HG03354 (cell line): ENCODE data around the gene LHX1.
A peak's percentile ranks its signal among the peaks of the same experiment; 100 is the strongest.

Source experiments
- ATAC-seq: cut with Tn5 transposase; IDR thresholded peaks from one replicate; pipeline ENCODE4 v1.9.1; 2021; ENCODE audit warnings: mild to moderate bottlenecking; ENCODE audit not compliant: unreplicated experiment, poor library complexity, severe bottlenecking

LHX1 gene

DNA sequence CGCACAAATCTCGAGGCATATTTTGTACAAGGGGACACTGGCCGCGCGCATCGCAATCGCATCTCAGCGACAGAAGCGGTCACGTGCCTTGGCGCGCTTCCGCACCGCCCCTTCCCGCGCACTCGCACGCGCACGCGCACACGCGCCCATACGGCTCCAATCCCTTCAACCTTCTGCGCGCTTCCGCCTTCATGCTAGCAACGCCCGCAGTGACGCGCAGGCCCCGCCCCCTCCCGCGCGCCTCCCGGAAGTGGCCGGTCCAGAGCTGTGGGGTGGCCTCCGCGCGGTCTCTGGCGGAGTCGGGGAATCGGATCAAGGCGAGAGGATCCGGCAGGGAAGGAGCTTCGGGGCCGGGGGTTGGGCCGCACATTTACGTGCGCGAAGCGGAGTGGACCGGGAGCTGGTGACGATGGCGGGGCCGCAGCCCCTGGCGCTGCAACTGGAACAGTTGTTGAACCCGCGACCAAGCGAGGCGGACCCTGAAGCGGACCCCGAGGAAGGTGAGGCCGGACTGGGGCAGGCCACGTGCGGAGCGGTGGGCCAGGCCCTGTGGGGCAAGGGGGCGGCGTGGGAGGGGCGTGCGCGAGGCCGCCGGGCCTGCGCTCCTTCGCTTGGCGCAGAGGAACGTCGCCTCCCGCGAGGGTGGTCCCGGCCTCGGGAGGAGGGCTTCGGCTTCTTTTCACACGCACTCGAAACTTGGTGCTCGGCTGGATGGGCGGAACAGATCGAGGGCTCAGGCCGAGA is 11.6 kb downstream of the LHX1 start, which contains the start of gene AATF:
Gene AATF, plus strand, starts transcription at position 238 of the 744 bp plus-strand sequence. Its CDS starts 172 bp downstream, at position 410.
- peak; percentile 94 for ATAC-seq

DNA sequence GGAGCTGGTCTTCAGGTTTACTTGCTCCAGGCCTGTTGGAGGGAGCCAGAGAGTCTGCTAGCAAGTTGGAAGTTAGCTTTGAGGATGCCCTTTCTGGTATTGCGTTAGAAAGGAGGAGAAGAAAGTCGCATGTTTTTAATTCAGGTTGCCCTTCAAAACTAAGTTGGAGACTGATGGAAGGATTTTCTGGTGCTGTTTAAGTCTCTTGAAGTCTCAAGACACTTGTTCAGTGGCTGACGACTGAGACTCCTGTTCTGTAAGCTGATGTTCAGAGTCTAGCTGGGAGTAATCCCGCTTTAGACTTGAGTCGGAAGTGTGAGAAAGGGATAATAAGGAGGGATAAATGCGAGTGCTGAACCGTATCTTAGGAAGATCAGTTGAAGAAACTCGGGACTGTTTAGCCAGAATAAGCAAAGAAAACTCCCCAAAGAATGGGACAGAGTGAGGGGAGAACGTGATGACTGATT is 12.2 kb downstream of the LHX1 start:
- no peak for ATAC-seq

DNA sequence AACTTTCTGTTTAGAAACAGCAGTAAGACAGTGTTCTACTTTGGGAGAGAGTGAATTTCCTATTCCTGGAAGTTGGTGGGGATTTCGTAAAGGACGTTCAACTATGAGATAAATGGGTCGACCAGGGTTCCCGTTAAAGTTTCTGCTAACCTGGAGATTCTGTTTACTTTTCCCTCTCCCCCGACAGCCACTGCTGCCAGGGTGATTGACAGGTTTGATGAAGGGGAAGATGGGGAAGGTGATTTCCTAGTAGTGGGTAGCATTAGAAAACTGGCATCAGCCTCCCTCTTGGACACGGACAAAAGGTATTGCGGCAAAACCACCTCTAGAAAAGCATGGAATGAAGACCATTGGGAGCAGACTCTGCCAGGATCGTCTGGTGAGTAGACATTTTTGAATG is 12.8 kb downstream of the LHX1 start:
- no peak for ATAC-seq

GRCh38 chr17:36951084-36951789 is 14.0 kb downstream of the LHX1 start:
- no peak for ATAC-seq

- no peak for ATAC-seq
Observed at GRCh38 chr17:36971508-36971907, 34.2 kb downstream of the LHX1 start.

GRCh38 chr17:36972186-36972700 is 35.0 kb downstream of the LHX1 start:
- no peak for ATAC-seq

DNA sequence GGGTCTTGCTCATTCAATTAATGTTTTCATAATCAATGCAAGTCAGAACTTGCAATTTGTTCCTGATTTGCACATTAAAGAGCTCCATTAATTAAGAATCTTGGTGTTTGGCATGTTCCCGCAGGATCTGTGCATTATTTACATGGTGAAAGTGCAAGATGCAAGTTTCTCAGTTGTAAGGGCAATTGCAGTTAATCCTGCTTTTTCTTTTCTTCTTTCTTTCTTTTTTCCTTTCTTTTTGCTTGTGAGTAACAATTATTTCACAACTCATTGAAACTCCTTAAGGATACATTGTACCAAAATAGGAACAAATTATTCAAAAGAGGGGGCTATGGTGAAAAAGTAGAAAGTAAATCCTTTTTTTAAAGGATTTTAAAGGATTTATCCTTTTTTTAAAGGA is 35.6 kb downstream of the LHX1 start:
- no peak for ATAC-seq

GRCh38 chr17:36975922-36976515 is 38.7 kb downstream of the LHX1 start:
- no peak for ATAC-seq

- no peak for ATAC-seq
Observed at GRCh38 chr17:36977066-36977465, 39.8 kb downstream of the LHX1 start.

DNA sequence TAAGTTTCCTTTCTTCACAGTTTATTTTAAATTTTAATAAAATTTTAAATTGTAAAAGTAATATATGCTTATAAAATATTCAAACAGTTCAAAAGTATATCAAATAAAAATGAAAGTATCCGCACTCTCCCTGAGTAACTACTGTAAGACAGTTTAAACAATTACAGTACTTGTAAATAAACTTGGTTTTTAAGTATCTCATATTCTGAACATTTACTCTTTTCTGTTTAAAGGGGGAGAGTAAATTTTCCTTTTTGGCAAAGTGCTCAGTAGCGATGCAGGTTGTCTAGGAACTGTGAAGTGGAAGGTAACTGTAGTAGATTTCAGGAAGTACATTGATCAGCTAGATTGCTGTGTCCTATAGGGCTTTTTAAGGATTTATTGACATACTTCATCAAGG is 40.3 kb downstream of the LHX1 start:
- ATAC-seq: no peak

DNA sequence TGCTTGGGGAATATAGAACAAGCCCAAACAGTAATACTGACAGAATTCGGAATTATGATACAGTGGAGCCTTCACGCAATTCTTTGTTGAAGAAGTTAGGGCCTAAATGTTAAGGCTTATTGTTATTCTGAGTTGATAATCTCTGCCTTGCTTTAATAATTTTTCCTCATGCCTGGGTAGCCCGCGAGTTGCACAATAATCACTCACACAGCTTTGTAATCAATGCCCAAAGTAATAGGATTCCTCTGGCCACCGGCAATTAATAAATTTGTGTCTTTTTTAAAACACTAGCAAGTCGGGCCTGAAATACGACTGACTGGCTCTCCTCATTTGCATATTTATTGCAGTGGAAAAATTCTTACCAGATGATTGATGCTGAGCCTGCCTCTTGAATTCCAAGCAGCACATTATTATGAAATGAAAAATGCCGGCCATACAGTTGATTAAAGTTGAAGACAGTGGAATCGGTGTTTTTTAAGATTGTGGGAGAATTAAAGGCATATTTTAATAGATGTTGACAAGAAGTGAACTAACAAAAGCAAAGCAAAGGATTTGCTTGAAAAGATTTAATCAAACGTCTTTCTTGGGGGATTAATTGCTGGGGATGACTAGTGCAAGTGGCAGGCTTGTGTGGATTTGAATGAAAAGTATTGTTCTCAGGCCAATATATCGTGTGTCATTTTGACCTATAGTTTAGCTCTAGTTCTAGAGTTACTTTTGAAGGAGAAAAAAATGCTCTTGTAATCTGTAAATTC is 41.7 kb downstream of the LHX1 start:
- ATAC-seq: no peak

GRCh38 chr17:36979565-36979941 is 42.3 kb downstream of the LHX1 start:
- ATAC-seq: no peak

GRCh38 chr17:36980280-36980761 is 43.0 kb downstream of the LHX1 start:
- ATAC-seq: no peak

DNA sequence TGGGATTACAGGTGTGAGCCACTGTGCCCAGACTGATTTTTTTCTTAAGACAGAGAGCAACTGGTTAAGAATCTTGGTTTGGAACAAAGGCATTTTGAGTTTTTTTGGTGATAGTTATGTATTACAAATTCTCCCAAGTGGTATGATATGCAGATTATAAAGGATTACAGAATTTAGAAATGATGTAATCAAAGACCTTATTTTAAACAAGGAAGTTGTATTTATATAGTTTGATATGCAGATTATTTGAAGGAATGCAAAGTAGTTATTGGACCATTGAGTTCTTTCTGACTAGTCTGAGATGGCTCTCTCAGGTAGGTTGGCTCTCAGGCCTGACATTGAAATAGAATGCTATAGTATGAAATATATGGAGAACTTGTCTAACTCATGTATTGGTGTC is 46.3 kb downstream of the LHX1 start:
- ATAC-seq: no peak

- no peak for ATAC-seq
Observed at GRCh38 chr17:36989173-36989572, 51.9 kb downstream of the LHX1 start.

- ATAC-seq: no peak
Observed at GRCh38 chr17:36992701-36993100, 55.4 kb downstream of the LHX1 start.

- ATAC-seq: no peak
Observed at GRCh38 chr17:36993227-36993626, 56.0 kb downstream of the LHX1 start.
